OCI-LY7 (cell line): ENCODE measurements around the gene HMG20A. TPM values are rescaled to one million over a fixed set of nuclear protein-coding genes. Genes with fewer than 3 reads are reported as not detected.
A peak's percentile ranks its signal among the peaks of the same experiment; 100 is the strongest.

Experiments used
- BruUV-seq: library from RNA; stranded (reverse); fragments of 400-500 nt; replicated peaks from 2 replicates; lab custom pipeline; 2021; lab: Mats Ljungman, UMichigan
- CTCF ChIA-PET: fragments of 300-600 bp; sonication (Branson Sonifier 250); formaldehyde crosslinking; loops from one replicate; lab custom pipeline; 2022; ENCODE audit warnings: antibody characterized with exemption; ENCODE audit not compliant: unreplicated experiment; lab: Charles Lee
- POLR2A ChIA-PET: fragments of 300-600 bp; sonication (Branson Sonifier 250); formaldehyde crosslinking; loops from one replicate; lab custom pipeline; 2022; ENCODE audit warnings: antibody characterized with exemption; lab: Charles Lee
- DNase-seq: peaks from one replicate; pipeline ENCODE4 v3.0.0-alpha.2; 2015; ENCODE audit warnings: low spot score
- H2AFZ ChIP-seq: fragments of 200-600 bp; sonication (generic), shearing (Covaris generic); 2 replicates; pipeline ENCODE4 v1.6.1; 2014; ENCODE audit warnings: mild to moderate bottlenecking, antibody characterized with exemption, low read length, moderate library complexity
- H3K27ac ChIP-seq: fragments of 200-600 bp; sonication (generic); 2 replicates; pipeline ENCODE4 v1.5.1; 2014; ENCODE audit warnings: mixed run types, low read depth, mild to moderate bottlenecking, moderate library complexity, low read length, inconsistent platforms; ENCODE audit not compliant: poor library complexity, severe bottlenecking
- H3K36me3 ChIP-seq: fragments of 200-600 bp; sonication (generic); 2 replicates; pipeline ENCODE4 v1.6.1; 2014; ENCODE audit warnings: mild to moderate bottlenecking, antibody characterized with exemption, low read length, moderate library complexity, mixed read lengths; ENCODE audit not compliant: insufficient read depth
- H3K4me1 ChIP-seq: fragments of 200-600 bp; sonication (generic); 2 replicates; pipeline ENCODE4 v1.5.1; 2014; ENCODE audit warnings: mild to moderate bottlenecking, low read length; ENCODE audit not compliant: insufficient read depth, poor library complexity, severe bottlenecking
- H3K4me2 ChIP-seq: fragments of 200-600 bp; sonication (generic); 2 replicates; pipeline ENCODE4 v1.6.1; 2014; ENCODE audit warnings: mild to moderate bottlenecking, low read length
- H3K4me3 ChIP-seq: fragments of 200-600 bp; sonication (generic); 2 replicates; pipeline ENCODE4 v1.5.1; 2014; ENCODE audit warnings: mild to moderate bottlenecking, low read depth, low read length; ENCODE audit not compliant: poor library complexity, severe bottlenecking
- H3K79me2 ChIP-seq: fragments of 200-600 bp; sonication (generic); 2 replicates; pipeline ENCODE4 v1.6.1; 2016; ENCODE audit warnings: low read depth, mild to moderate bottlenecking, low read length, moderate library complexity, mixed read lengths; ENCODE audit not compliant: insufficient read depth
- H3K9me2 ChIP-seq: fragments of 200-600 bp; sonication (generic); 2 replicates; pipeline ENCODE4 v1.6.1; 2016; ENCODE audit warnings: mild to moderate bottlenecking, low read length, mixed read lengths; ENCODE audit not compliant: insufficient read depth
- H3K9me3 ChIP-seq: fragments of 200-600 bp; sonication (generic); 2 replicates; pipeline ENCODE4 v1.6.1; 2014; ENCODE audit warnings: mild to moderate bottlenecking, mixed run types, low read length, mixed read lengths
- H4K20me1 ChIP-seq: fragments of 200-600 bp; sonication (generic); 2 replicates; pipeline ENCODE4 v1.6.1; 2014; ENCODE audit warnings: mild to moderate bottlenecking, antibody characterized with exemption, low read length, moderate library complexity, mixed read lengths; ENCODE audit not compliant: insufficient read depth
- EZH2phosphoT487 ChIP-seq: fragments of 200-600 bp; sonication (generic); IDR thresholded peaks from 2 replicates; pipeline ENCODE4 v1.6.1; 2018; ENCODE audit warnings: low read depth, borderline replicate concordance, mild to moderate bottlenecking, mixed run types, antibody characterized with exemption, low read length, moderate library complexity, mixed read lengths
- intact Hi-C: fragments of 100-400 bp; cut with micrococcal nuclease; formaldehyde crosslinking; loops from one replicate; pipeline ENCODE4 v1.10.0; 2022; ENCODE audit not compliant: unreplicated experiment
- total RNA-seq, 2 experiments: library from RNA; depleted of rRNA in 1 of 2; stranded (reverse); fragments of >200 nt in 1 of 2; shearing (Covaris generic) in 1 of 2; gene quantifications; 2 replicates each; pipeline ENCODE4 v1.2.3, GENCODE V29; 2014 to 2022
- TF ChIP-seq, protein P1 (sequence below): fragments of 200-600 bp; sonication (generic); conservative IDR thresholded peaks from 2 replicates; pipeline ENCODE4 v1.5.1; 2014; ENCODE audit warnings: mild to moderate bottlenecking, antibody characterized with exemption, low read length, moderate library complexity, mixed read lengths

HMG20A gene
- total RNA-seq, 2 experiments from 2014 or later: 29.1 to 49.9 TPM

DNA sequence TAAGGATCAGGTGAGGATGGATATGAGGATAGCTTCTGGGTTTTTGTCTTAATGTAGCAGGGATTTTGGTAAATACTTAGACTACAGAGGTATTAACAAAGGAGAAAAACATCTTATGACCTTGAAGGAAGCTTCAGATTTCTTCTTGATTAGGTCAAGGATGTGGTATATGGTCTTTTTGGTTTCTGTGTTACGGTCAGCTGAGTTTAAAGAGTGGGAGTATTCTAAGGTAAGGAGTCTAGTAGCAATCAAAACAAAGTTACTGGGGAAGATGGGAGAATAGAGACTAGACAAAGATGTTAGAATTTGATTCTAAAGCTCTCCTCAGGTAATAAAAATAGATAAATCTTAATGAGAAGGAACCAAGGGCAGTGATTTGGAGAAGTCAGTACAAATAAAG, 6.2 kb downstream of the HMG20A start:
- Histone ChIP-seq H3K27ac (no peak overlapping the region), H4K20me1 (peaks cover 31% of the 10 kb centered on the region), H3K36me3 (0 out of 2 replicates have a peak, but pooled peaks cover 3% of the 10 kb centered on the region), H3K4me2 (peak overlapping the region; percentile 21; the same call in 1 of the 2 replicates), H3K9me2 (no peaks in the 10 kb centered on the region), H3K4me1 (peaks cover 29% of the 10 kb centered on the region), H2AFZ (no peak overlapping the region), H3K79me2 (peaks cover 86% of the 10 kb centered on the region), H3K4me3 (no peak overlapping the region), H3K9me3 (no peaks in the 10 kb centered on the region)
- intact Hi-C loops: no loop called here
- DNase-seq: no peak
- CTCF ChIA-PET: no interaction called here
- TF ChIP-seq, protein P1, sequence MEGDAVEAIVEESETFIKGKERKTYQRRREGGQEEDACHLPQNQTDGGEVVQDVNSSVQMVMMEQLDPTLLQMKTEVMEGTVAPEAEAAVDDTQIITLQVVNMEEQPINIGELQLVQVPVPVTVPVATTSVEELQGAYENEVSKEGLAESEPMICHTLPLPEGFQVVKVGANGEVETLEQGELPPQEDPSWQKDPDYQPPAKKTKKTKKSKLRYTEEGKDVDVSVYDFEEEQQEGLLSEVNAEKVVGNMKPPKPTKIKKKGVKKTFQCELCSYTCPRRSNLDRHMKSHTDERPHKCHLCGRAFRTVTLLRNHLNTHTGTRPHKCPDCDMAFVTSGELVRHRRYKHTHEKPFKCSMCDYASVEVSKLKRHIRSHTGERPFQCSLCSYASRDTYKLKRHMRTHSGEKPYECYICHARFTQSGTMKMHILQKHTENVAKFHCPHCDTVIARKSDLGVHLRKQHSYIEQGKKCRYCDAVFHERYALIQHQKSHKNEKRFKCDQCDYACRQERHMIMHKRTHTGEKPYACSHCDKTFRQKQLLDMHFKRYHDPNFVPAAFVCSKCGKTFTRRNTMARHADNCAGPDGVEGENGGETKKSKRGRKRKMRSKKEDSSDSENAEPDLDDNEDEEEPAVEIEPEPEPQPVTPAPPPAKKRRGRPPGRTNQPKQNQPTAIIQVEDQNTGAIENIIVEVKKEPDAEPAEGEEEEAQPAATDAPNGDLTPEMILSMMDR: no peak
- no peak for TF ChIP-seq EZH2phosphoT487
- POLR2A ChIA-PET: interaction anchor here (1.1 to 1.4 kb wide), 2 partner anchors 10 to 15 kb away, joined by 3 read pairs; no protein-coding TSS in a partner anchor
- BruUV-seq: no TSS peak

DNA sequence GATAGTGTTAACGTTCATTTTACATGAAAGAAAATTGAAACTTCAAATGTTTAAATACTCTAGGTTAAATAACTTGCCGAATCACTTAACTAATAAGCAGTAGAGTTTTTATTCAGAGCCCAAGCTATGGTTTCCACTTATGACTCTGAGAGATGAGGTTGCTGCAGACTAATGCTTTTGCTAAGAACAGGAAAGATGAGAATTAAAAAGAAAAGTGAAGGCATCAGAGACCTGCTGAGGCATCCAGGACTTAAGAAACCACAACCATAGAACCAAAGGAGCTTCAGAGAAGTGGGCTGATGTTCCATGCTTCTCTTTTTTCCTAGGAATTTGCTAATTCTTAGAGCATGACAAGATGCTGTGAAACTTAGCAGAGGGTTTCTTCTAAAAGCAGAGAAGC, 9.5 kb downstream of the HMG20A start:
- H4K20me1 ChIP-seq: peaks cover 18% of the 10 kb centered on the region; the same call in 1 of the 2 replicates
- no peak overlapping the region for H3K4me3 ChIP-seq
- no peak overlapping the region for H3K4me2 ChIP-seq
- TF ChIP-seq EZH2phosphoT487: no peak
- TF ChIP-seq, protein P1: no peak
- no peak overlapping the region for H2AFZ ChIP-seq
- DNase-seq: no peak
- intact Hi-C loops: no loop called here
- ChIA-PET CTCF (no interaction called here), POLR2A (interaction anchor here (0.6 to 1.1 kb wide), 3 partner anchors 11 to 1442 kb away, joined by 3 to 4 read pairs (median 3); no protein-coding TSS in a partner anchor)
- no peaks in the 10 kb centered on the region for H3K9me2 ChIP-seq
- H3K4me1 ChIP-seq: peaks cover 17% of the 10 kb centered on the region
- BruUV-seq: no TSS peak
- H3K9me3 ChIP-seq: no peaks in the 10 kb centered on the region
- H3K36me3 ChIP-seq: 0 out of 2 replicates have a peak, but pooled peaks cover under 1% of the 10 kb centered on the region
- H3K27ac ChIP-seq: no peak overlapping the region
- H3K79me2 ChIP-seq: peaks cover 56% of the 10 kb centered on the region

- H3K79me2 ChIP-seq: peaks cover 52% of the 10 kb centered on the region
- TF ChIP-seq, protein P1: no peak
- no peak for TF ChIP-seq EZH2phosphoT487
- no TSS peak for BruUV-seq
- no peak overlapping the region for H3K27ac ChIP-seq
- H2AFZ ChIP-seq: no peak overlapping the region
- no peaks in the 10 kb centered on the region for H3K36me3 ChIP-seq
- no peaks in the 10 kb centered on the region for H3K9me2 ChIP-seq
- H3K4me3 ChIP-seq: no peak overlapping the region
- intact Hi-C loops: no loop called here
- DNase-seq: no peak
- no peaks in the 10 kb centered on the region for H3K9me3 ChIP-seq
- peaks cover 17% of the 10 kb centered on the region for H3K4me1 ChIP-seq
- CTCF ChIA-PET: no interaction called here
- no peak overlapping the region for H3K4me2 ChIP-seq
- H4K20me1 ChIP-seq: peaks cover 17% of the 10 kb centered on the region; the same call in 1 of the 2 replicates
- POLR2A ChIA-PET: interaction anchor here (1.1 kb wide), 2 partner anchors 11 kb away, joined by 3 to 4 read pairs; no protein-coding TSS in a partner anchor
Measured at GRCh38 chr15:77430652-77431051, 10.0 kb downstream of the HMG20A start.
